CD4-positive, alpha-beta T cell treated with Interleukin-6 at 100 ng/mL for 8 hours (primary cell): ENCODE data around the gene CHP1.
"Not testable (repeated sequence)": the region's sequence is repeated elsewhere in the genome, so short reads cannot be mapped to it uniquely, and the experiment has no call there.

ENCODE experiments used
- DNase-seq: peaks from one replicate; pipeline ENCODE4 v3.0.0-alpha.2; 2020; ENCODE audit warnings: mixed read lengths, low spot score

Gene CHP1

DNA sequence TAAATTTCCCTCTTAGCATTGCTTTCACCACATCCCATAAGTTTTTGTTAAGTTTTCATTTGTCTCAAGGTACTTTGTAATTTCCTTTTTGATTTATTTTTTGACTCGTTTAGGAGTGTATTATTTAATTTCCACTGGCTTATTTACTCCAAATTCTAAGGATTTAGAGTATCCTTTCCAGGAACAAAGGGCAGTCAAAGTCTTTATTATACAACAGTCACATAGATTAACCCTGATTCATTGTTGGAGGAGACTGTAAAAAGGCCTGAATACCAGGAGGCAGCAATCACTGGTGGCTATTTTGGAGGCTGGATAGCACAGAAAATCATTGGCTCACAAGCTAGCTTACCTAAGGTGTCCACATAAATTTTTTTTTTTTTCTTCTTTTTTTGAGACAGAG, 61.5 kb downstream of the CHP1 start:
- no peak for DNase-seq

- DNase-seq: not testable (repeated sequence)
Observed at GRCh38 chr15:41301139-41301538, 70.1 kb downstream of the CHP1 start.

DNA sequence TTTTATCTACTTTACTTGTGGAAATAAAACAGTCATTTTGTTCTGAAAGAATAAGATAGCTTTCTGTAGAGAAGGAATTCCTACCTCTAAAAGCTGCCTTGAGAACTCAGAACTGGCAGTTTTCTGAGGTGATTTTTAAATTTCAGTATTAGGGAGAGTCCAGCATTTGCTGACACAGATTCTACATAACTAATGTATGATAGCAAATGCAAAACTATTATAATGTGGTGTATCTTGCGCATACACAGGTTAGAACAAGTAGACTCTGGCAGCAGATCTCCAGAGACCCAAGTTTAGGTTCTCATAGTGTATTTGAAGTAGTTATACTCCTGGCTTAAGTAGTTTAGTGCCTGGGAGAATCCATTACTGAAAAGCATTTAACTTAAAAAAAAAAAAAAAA, 70.5 kb downstream of the CHP1 start:
- DNase-seq: no peak

DNA sequence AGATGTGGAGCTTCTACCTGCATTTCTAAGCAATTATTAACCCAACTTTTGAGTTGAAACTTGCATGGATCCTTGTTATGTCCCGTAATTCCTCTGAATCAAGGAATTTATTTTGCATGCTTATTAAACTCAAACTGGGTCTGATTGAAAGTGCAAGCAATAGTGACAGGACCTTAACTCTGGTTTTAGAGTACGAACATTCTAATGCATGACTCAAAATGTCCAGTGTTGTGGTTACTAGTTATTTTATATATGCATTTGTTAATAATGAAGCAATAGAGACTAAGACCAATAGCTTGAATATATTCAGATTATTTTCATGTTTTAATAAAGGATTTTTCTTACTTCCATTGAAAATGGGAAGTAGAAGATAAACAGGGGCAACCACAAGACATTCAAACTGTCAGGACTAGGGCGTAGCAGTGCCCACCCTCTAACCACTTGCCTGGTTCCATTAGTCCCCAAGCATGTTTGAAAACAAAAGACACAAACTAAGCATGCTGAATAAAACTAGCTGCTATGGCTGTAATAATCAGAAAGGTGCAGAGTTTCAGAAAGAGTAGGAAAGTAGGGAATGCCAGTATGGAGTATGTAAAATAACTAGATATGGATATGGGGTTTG, 73.2 kb downstream of the CHP1 start:
- no peak for DNase-seq

DNA sequence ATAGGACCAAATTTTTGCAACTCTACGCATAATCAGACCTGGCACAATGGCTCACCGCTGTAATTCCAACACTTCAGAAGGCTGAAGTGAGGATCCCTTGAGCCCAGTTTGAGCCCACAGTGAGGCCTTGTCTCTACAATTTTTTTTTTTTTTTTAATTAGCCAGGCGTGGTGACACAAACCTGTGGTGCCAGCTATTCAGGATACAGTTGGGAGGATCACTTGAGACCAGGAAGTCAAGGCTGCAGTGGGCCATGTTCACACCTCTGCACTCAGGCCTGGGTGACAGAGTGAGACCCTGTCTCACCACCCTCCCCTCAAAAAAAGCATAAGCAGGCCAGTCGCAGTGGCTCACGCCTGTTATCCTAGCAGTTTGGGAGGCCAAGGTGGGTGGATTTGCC, 76.6 kb downstream of the CHP1 start:
- DNase-seq: no peak

- no peak for DNase-seq
Observed at GRCh38 chr15:41309226-41309905, 78.3 kb downstream of the CHP1 start.

DNA sequence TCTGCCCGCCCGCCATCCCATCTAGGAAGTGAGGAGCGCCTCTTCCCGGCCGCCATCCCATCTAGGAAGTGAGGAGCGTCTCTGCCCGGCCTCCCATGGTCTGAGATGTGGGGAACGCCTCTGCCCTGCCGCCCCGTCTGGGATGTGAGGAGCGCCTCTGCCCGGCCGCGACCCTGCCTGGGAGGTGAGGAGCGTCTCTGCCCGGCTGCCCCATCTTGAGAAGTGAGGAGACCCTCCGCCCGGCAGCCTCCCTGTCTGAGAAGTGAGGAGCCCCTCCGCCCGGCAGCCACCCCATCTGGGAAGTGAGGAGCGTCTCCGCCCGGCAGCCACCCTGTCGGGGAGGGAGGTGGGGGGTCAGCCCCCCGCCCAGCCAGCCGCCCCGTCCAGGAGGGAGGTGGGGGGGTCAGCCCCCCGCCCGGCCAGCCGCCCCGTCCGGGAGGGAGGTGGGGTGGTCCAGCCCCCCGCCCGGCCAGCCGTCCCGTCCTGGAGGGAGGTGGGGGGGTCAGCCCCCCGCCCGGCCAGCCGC, 89.8 kb downstream of the CHP1 start:
- DNase-seq: not testable (repeated sequence)

- no peak for DNase-seq
Observed at GRCh38 chr15:41323611-41324010, 92.5 kb downstream of the CHP1 start.

DNA sequence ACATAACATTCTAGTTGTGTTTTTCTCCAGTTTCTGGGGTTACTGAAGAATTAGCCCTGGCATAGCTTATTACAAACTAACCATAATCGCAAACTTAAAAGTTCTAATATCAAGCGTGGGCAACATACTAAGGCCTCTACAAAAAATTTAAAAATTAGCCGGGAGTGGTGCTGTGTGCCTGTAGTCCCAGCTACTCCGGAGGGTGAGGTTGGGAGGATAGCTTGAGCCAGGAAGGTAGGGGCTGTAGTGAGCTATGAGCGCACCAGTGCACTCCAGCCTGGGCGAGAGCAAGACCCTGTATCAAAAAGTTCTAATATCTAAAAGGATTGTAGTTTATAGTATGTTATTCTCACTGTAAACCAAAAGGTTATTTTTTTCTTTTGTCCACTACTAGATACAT, 100.2 kb downstream of the CHP1 start:
- no peak for DNase-seq
